ENCODE results near the gene TLE4.

DNA sequence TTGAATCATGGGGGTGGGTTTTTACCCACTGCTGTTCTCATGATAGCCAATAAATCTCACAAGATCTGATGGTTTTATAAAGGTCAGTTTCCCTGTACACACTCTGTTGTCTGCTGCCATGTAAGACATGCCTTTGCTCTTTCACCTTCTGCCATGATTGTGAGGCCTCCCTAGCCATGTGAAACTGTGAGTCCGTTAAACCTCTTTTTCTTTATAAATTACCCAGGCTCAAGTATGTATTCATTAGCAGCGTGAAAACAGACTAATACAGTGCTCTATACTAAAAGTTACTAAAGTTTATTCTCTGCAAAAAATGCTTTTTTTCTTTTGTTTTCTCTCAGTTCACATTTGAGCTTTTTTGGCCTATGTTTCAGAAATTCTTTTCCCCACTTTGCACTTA, 33.9 kb upstream of the TLE4 start:
- TF ChIP-seq, protein P1, sequence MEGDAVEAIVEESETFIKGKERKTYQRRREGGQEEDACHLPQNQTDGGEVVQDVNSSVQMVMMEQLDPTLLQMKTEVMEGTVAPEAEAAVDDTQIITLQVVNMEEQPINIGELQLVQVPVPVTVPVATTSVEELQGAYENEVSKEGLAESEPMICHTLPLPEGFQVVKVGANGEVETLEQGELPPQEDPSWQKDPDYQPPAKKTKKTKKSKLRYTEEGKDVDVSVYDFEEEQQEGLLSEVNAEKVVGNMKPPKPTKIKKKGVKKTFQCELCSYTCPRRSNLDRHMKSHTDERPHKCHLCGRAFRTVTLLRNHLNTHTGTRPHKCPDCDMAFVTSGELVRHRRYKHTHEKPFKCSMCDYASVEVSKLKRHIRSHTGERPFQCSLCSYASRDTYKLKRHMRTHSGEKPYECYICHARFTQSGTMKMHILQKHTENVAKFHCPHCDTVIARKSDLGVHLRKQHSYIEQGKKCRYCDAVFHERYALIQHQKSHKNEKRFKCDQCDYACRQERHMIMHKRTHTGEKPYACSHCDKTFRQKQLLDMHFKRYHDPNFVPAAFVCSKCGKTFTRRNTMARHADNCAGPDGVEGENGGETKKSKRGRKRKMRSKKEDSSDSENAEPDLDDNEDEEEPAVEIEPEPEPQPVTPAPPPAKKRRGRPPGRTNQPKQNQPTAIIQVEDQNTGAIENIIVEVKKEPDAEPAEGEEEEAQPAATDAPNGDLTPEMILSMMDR (IDR thresholded peaks at IDR 0.05; ENCODE audit: insufficient read depth, low read length, poor library complexity, severe bottlenecking), result no peak
- no peak for TF ChIP-seq EZH2phosphoT487 (conservative IDR thresholded peaks at IDR 0.05; ENCODE audit: low read length)

Data from SU-DHL-6 (cell line).